Peyer's patch (tissue), 4 donors: ENCODE measurements around the gene CMA1.

Experiments
- POLR2A ChIP-seq, 2 donors: fragments of 450-650 bp; IDR thresholded peaks; one replicate each; pipeline ENCODE4 v1.5.1; 2017; ENCODE audit warnings: antibody characterized with exemption in 2 of 2, mild to moderate bottlenecking in 2 of 2, moderate library complexity in 2 of 2
- TF ChIP-seq, protein P1 (sequence below), 6 experiments: fragments of 450-650 bp in 4 of 6; fragments of 200-600 bp in 2 of 6; sonication (generic) in 1 of 6; IDR thresholded peaks; one replicate each; pipeline ENCODE4 v1.5.1; 2017 to 2019; ENCODE audit warnings: antibody characterized with exemption in 6 of 6, mild to moderate bottlenecking in 3 of 6, moderate library complexity in 1 of 6

DNA sequence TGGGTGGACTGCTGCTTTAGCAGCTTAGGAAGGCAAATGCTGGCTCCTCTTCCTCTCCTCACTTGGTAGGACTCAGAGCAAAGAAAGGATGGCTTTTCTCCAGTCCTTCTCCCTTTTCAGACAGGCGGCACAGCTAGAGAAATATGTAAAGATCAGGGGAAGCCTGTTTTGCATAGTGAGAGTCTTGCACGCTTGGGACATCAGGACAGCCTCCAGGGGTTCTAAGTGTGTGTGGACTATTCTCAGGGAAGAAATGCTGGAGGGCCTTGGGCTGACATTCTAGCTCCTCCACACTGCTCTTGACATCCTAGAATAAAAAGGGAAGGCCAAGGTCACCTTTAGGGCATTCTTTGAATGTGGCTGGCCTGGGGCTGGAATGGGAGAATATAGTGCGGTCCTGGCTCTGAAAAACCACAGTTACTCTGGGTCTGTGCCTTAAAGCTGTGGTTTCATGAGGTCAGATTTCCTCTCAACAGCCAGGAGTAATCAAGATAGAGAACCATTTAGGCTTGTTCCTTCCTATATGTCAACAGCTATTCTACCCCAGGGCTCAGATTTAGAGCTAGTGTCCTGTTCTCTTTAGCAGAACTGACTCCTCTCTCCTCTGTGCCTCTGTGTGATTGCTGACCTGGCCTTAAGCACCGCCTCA is 24.3 kb downstream of the CMA1 start:
- TF ChIP-seq, protein P1, sequence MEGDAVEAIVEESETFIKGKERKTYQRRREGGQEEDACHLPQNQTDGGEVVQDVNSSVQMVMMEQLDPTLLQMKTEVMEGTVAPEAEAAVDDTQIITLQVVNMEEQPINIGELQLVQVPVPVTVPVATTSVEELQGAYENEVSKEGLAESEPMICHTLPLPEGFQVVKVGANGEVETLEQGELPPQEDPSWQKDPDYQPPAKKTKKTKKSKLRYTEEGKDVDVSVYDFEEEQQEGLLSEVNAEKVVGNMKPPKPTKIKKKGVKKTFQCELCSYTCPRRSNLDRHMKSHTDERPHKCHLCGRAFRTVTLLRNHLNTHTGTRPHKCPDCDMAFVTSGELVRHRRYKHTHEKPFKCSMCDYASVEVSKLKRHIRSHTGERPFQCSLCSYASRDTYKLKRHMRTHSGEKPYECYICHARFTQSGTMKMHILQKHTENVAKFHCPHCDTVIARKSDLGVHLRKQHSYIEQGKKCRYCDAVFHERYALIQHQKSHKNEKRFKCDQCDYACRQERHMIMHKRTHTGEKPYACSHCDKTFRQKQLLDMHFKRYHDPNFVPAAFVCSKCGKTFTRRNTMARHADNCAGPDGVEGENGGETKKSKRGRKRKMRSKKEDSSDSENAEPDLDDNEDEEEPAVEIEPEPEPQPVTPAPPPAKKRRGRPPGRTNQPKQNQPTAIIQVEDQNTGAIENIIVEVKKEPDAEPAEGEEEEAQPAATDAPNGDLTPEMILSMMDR (IDR thresholded peaks at IDR 0.05): no peak
- no peak for TF ChIP-seq POLR2A (IDR thresholded peaks at IDR 0.05)
